ENCODE results near the gene TTI1.

Gene TTI1

GRCh38 chr20:38008233-38008944 lies 24.9 kb downstream of the TTI1 start:
- no peak for DNase-seq

DNA sequence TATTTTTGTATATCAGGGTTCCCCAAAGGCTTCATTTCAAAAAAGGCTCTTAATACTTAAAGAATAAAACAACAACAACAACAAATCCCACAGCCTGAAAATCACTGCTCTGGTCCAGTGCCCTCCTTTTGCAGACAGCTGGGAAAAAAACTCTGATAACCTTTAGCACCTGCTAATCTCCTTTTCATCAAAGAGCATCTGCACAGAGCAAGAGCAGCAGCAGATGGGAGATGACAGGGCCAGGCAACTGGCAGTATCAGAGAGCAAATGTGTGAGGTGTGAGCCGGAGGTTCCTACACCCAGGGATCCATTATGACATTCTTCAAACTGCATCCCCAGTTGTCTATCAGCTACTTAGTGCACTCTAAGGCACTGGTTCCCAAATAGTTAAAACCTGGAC lies 25.7 kb downstream of the TTI1 start:
- DNase-seq, result no peak

DNA sequence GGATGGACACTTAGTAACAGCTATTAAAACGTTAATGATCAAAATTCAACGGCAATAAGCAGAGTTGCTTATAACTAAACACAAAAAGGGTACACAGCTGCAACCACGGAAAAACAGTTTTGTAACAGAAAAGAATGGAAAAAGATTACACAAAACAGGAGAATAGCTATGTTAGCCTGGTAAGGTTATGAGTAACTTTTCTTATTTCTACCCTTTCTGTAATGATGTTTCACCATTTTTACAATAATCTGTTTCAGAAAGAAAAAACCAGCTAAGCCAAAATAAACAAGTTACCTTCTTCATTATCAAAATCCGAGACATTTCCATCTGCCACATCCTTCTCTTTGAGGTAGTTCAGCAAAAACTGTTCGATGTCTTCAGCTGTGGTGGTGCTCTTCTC lies 27.4 kb downstream of the TTI1 start:
- no peak for DNase-seq

- no peak for DNase-seq
Observed at GRCh38 chr20:38004416-38004815, 28.8 kb downstream of the TTI1 start.

- DNase-seq, result no peak
Observed at GRCh38 chr20:38002422-38002821, 30.8 kb downstream of the TTI1 start.

DNA sequence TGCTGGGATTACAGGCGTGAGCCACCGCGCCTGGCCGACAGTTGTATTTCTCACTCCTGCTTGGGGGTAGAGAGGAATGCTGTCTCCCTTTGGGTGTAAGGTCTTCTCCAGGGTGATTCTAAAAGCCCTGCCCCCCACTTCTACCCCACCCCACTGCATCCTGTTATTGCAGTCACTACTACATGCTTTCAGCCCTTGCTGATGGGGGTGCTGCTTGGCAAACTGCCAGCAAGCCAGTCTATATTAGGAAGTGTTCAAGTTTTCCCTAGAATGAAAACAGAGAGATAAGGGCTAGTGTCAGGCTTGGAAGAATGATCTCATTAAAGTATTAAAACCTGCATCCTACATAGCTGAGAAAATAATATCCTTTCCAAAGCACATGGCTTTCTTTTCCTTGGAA lies 31.3 kb downstream of the TTI1 start:
- no peak for DNase-seq

GRCh38 chr20:38001173-38001875 lies 31.9 kb downstream of the TTI1 start:
- no peak for DNase-seq

GRCh38 chr20:38000293-38000692 lies 33.0 kb downstream of the TTI1 start:
- DNase-seq, result no peak

DNA sequence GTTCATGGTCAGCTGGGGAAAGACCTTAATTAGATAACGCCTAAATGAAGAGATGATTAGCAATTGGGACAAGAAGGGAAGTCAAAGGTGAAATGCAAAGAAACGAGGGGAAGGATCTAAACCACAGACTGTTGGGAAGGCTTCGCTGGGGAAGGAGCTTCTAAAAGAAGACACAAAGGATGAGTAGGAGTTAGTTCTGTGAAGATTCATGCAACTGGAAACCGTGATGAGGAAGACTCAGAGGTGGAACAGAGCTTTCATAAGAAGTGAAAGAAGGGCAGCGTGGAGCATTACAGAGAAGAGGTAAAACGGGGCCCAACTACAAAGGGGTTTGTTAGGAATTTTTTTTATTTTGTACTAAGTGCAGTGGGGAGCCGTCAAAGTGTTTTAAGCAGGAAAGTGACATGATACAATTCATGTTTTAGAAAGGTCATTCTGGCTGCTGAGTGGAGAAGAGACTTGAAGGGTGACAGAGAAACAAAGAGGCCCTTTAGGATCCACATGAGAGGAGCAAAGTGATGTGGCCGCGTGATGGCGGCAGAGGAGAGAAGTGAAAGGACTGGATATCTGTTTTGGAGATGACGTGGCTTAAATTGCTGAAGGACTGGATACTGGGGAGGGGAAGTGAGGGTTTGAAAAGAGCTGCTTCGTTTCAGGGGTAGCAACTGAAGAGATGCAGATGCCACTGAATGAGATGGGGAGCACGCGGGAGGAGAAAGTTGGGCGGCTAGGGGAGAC lies 33.6 kb downstream of the TTI1 start:
- DNase-seq, result no peak

GRCh38 chr20:37997516-37997915 lies 35.7 kb downstream of the TTI1 start:
- DNase-seq, result no peak

DNA sequence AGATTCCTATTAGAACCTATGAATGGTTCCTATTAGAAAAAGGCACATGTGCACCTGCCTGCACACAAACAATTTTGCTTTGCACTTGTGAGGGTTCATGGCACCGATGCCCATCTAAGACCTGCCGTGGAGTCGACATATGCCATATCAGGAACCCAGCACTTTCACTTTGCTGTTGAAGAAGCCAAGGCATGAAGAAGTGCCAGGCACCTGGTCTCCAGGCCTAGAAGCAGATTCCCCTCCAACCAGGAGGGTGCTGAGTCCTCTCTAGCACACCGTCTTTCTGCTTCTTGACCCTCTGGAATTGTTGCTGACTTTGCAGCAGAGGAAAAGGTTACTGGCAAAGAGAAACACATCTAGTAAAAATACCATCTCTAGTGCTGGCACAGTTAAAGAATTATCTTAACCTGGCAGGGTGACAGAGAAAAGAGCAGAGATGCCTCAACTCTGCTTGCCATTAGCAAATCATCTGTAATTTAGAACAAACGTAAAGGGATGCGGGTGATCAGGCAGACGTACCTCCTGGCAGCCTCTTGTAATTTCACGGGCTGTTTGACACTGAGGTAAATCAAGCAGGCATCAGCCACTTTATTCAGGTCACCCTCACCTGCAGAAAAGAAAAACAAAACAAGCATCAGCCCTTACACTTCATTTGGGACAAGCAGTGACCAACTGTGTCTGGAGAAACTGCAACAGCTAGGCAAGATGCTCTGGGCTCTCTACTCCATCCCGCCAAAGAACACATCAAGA lies 37.2 kb downstream of the TTI1 start:
- DNase-seq, result no peak

GRCh38 chr20:37994512-37994911 lies 38.7 kb downstream of the TTI1 start:
- no peak for DNase-seq

DNA sequence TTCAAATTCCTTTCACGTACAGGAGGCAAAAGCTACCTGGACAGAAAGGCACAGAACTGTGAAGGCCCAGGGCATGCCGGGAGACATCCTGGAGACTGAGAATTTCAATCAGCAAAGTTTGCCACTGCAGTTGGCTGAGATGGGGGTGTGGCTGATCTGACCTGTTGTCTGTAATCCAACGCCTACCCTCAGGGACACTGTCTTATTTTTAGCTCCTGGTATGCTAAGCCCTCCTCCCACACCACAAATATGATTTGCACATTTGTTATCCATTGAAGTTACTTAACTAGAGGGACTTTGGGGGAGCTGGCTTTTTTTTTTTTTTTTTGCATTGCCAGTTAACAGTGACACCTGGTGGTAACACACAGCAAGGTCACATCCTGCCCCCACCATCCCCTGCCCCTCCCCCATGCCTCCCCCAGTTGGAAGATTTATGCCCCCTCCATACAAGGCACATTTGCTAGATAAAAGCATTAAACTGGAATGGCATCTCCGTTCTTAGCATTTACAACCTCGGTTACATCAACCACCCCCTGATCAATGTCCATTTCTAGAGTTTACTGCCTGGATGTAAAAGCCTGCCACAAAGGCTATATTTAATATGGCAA lies 40.4 kb downstream of the TTI1 start:
- peak; percentile 46 for DNase-seq

- no peak for DNase-seq
Observed at GRCh38 chr20:37991908-37992307, 41.3 kb downstream of the TTI1 start.

DNA sequence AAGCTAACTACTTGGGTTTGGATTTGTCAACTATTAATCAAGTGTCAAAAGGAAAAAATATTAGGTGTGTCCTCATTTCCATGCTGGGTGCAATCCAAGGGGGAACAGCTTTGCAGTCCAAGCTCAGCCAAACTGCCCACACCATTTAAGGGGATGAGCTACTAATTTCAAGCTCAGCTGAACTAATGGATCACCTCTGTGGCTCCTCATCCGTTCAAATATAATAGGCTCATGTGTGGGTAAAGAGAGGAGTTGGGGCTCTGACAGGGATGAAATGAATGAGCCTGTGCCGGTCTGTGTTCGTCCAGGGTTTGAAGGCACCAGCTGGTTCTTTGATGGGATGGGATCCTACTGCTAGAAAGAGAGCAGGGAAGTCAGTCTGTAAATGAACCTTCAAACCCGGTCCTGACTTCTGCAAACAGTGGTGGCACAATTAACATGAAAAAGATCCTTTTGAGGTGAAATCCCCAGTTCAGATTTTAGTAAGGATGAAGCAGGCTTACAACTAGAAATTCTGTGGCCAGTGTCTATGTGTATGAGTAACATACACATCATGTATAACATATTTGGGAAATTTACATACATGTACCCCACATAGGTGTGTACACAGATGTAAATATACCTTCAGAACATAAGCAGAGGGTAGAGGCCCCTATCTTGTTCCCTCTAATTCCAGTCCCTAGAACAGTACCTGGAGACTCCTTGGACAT lies 41.9 kb downstream of the TTI1 start:
- DNase-seq, result no peak

DNA sequence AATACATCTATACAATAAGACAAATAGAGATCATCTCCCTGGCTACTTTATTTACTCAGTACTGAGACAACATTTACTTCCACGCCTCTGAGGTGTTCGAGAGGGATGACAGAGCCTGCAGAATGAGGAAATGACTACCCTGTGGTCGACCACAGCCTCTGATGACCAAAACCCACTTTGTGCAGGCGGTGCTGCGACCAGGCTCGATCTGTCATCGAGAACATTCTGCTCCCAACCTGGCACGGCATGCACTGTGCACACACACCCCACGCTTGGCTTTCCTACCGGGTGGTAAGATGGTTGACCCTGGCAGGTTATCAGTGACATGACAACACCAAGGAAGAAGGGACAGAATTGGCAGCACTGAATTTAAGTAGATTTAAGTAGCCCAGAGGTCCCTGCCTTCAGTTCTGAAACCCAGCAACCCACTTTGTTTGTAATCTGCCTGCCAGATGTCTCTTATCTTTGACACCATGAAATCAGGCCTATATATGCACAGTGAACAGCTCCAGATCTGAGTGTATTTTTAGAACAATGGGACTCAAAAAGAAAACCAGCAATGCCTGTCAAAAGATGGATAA lies 42.6 kb downstream of the TTI1 start:
- peak; percentile 85 for DNase-seq

DNA sequence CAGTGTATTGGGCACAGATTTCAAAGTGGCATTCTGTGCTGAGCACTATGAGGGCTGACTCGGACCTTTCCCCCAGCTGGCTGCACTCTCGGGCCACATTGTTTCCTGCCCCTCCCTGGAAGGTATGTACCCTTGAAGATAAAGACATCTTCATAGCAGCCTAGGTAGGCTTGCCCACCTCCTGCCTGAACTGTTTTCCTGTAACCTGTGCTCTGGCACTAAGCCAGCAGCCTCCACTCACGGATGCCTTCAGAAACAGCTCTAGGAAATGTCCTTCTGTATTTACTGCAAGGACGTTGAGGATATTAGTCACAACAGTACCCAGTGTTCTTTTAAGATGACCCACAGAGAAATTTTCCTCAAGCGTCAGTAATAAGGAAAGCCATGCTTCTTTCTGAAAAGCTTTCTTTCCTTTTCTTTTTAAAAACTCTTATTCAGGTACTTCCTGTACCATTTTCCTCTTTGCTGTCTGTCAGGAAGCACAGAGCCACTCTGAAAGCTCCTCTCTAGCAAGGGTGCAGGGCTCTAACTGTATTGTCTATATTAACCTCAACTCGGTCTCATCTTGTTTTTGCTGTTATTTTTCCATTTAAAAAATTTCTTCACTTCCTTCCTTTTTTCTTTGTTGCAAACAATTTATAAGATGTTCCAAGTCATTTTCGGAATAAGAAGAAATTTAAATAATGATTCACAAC lies 43.5 kb downstream of the TTI1 start:
- DNase-seq, result no peak

- no peak for DNase-seq
Observed at GRCh38 chr20:37988306-37988954, 44.8 kb downstream of the TTI1 start.

DNA sequence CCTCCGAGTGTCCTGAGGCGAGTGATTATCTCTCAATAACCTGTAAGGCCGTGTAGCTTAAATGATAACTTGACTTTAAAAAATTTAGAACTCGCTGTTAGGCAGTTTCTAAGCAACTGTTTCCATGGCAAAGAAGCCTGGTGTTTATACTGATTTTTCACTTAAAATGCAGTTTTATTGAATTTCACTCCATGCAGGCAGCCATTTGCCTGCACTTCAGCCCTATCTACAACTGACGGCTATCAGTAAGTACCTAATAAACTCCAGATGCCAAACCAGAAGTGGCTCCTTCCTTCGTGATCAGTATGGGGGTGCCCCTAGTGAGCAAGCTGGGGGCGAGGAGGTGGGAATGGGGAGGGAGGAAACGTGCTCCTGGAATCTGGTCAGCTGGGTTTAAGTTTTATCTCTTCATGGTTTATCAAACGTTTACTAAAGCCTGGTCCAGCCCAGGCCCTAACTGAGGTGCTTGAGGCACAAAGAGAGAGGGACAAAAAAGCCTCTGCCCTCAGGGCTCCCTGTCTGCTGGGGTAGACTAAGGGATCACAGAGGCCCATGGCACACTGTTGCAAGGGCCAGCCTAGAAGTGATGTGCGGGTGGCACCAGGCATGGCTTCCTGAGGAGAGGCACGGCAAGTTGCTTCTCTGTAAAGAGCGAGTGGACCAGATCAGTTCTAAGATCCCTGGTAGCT lies 45.5 kb downstream of the TTI1 start:
- no peak for DNase-seq
